ENCODE results near the gene HNRNPDL.
"Not testable (repeated sequence)": the region's sequence is repeated elsewhere in the genome, so short reads cannot be mapped to it uniquely, and the experiment has no call there.

Gene HNRNPDL

GRCh38 chr4:82397527-82397926 lies 32.7 kb downstream of the HNRNPDL start:
- Histone ChIP-seq H3K36me3 (ENCODE audit: control insufficient read depth in 5 of 5, insufficient read depth in 5 of 5, low read length in 5 of 5) (no peaks in the 10 kb centered on the region), H3K27me3 (ENCODE audit: control insufficient read depth in 5 of 5, insufficient read depth in 4 of 5, low read length in 5 of 5) (no peaks in the 10 kb centered on the region), H3K4me3 (ENCODE audit: low read depth in 1 of 5, low read length in 5 of 5) (no peak overlapping the region), H3K9ac (ENCODE audit: low read length in 5 of 5) (no peak overlapping the region), H3K4me1 (ENCODE audit: control insufficient read depth in 5 of 5, insufficient read depth in 5 of 5, low read length in 5 of 5) (no peaks in the 10 kb centered on the region), H3K9me3 (ENCODE audit: control insufficient read depth in 5 of 5, low read length in 5 of 5) (no peaks in the 10 kb centered on the region), H3K27ac (ENCODE audit: low read depth, low read length) (no peak overlapping the region)

- Histone ChIP-seq H3K4me1 (ENCODE audit: control insufficient read depth in 5 of 5, insufficient read depth in 5 of 5, low read length in 5 of 5) (no peaks in the 10 kb centered on the region), H3K27ac (ENCODE audit: low read depth, low read length) (no peak overlapping the region), H3K36me3 (ENCODE audit: control insufficient read depth in 5 of 5, insufficient read depth in 5 of 5, low read length in 5 of 5) (no peaks in the 10 kb centered on the region), H3K4me3 (ENCODE audit: low read depth in 1 of 5, low read length in 5 of 5) (no peak overlapping the region), H3K27me3 (ENCODE audit: control insufficient read depth in 5 of 5, insufficient read depth in 4 of 5, low read length in 5 of 5) (no peaks in the 10 kb centered on the region), H3K9me3 (ENCODE audit: control insufficient read depth in 5 of 5, low read length in 5 of 5) (no peaks in the 10 kb centered on the region), H3K9ac (ENCODE audit: low read length in 5 of 5) (no peak overlapping the region)
Observed at GRCh38 chr4:82394896-82395295, 35.4 kb downstream of the HNRNPDL start.

- not testable (repeated sequence) for H3K36me3 ChIP-seq (ENCODE audit: control insufficient read depth in 5 of 5, insufficient read depth in 5 of 5, low read length in 5 of 5); H3K27ac ChIP-seq (ENCODE audit: low read depth, low read length); H3K27me3 ChIP-seq (ENCODE audit: control insufficient read depth in 5 of 5, insufficient read depth in 4 of 5, low read length in 5 of 5); H3K4me3 ChIP-seq (ENCODE audit: low read depth in 1 of 5, low read length in 5 of 5); H3K9me3 ChIP-seq (ENCODE audit: control insufficient read depth in 5 of 5, low read length in 5 of 5); H3K9ac ChIP-seq (ENCODE audit: low read length in 5 of 5); H3K4me1 ChIP-seq (ENCODE audit: control insufficient read depth in 5 of 5, insufficient read depth in 5 of 5, low read length in 5 of 5)
Observed at GRCh38 chr4:82390061-82390460, 40.2 kb downstream of the HNRNPDL start.

GRCh38 chr4:82388405-82388804 lies 41.9 kb downstream of the HNRNPDL start:
- Histone ChIP-seq H3K27ac (ENCODE audit: low read depth, low read length) (no peak overlapping the region), H3K9ac (ENCODE audit: low read length in 5 of 5) (no peak overlapping the region)

GRCh38 chr4:82386312-82386711 lies 44.0 kb downstream of the HNRNPDL start:
- H3K27me3 ChIP-seq (ENCODE audit: control insufficient read depth in 5 of 5, insufficient read depth in 4 of 5, low read length in 5 of 5); H3K36me3 ChIP-seq (ENCODE audit: control insufficient read depth in 5 of 5, insufficient read depth in 5 of 5, low read length in 5 of 5); H3K4me1 ChIP-seq (ENCODE audit: control insufficient read depth in 5 of 5, insufficient read depth in 5 of 5, low read length in 5 of 5); H3K27ac ChIP-seq (ENCODE audit: low read depth, low read length); H3K4me3 ChIP-seq (ENCODE audit: low read depth in 1 of 5, low read length in 5 of 5); H3K9ac ChIP-seq (ENCODE audit: low read length in 5 of 5); H3K9me3 ChIP-seq (ENCODE audit: control insufficient read depth in 5 of 5, low read length in 5 of 5): not testable (repeated sequence)

More at GRCh38 chr4:82388405-82388804, 41.9 kb downstream of the HNRNPDL start:
- Histone ChIP-seq H3K4me1 (ENCODE audit: control insufficient read depth in 5 of 5, insufficient read depth in 5 of 5, low read length in 5 of 5) (no peaks in the 10 kb centered on the region), H3K27me3 (ENCODE audit: control insufficient read depth in 5 of 5, insufficient read depth in 4 of 5, low read length in 5 of 5) (no peaks in the 10 kb centered on the region), H3K4me3 (ENCODE audit: low read depth in 1 of 5, low read length in 5 of 5) (no peak overlapping the region), H3K36me3 (ENCODE audit: control insufficient read depth in 5 of 5, insufficient read depth in 5 of 5, low read length in 5 of 5) (peaks cover 0 to 3% (median 0%) of the 10 kb centered on the region in 5 donors), H3K9me3 (ENCODE audit: control insufficient read depth in 5 of 5, low read length in 5 of 5) (no peaks in the 10 kb centered on the region)

GRCh38 chr4:82382751-82383150 lies 47.5 kb downstream of the HNRNPDL start:
- no peaks in the 10 kb centered on the region for H3K9me3 ChIP-seq (ENCODE audit: control insufficient read depth in 5 of 5, low read length in 5 of 5)
- H3K4me1 ChIP-seq (ENCODE audit: control insufficient read depth in 5 of 5, insufficient read depth in 5 of 5, low read length in 5 of 5): no peaks in the 10 kb centered on the region
- no peak overlapping the region for H3K9ac ChIP-seq (ENCODE audit: low read length in 5 of 5)
- H3K36me3 ChIP-seq (ENCODE audit: control insufficient read depth in 5 of 5, insufficient read depth in 5 of 5, low read length in 5 of 5): peaks cover 0 to 7% (median 0%) of the 10 kb centered on the region in 5 donors
- no peaks in the 10 kb centered on the region for H3K27me3 ChIP-seq (ENCODE audit: control insufficient read depth in 5 of 5, insufficient read depth in 4 of 5, low read length in 5 of 5)
- H3K27ac ChIP-seq (ENCODE audit: low read depth, low read length): no peak overlapping the region
- H3K4me3 ChIP-seq (ENCODE audit: low read depth in 1 of 5, low read length in 5 of 5): no peak overlapping the region

GRCh38 chr4:82381661-82382296 lies 48.5 kb downstream of the HNRNPDL start:
- no peak overlapping the region for H3K27ac ChIP-seq (ENCODE audit: low read depth, low read length)
- H3K4me3 ChIP-seq (ENCODE audit: low read depth in 1 of 5, low read length in 5 of 5): no peak overlapping the region

GRCh38 chr4:82381235-82381634 lies 49.0 kb downstream of the HNRNPDL start:
- Histone ChIP-seq H3K9me3 (ENCODE audit: control insufficient read depth in 5 of 5, low read length in 5 of 5) (no peaks in the 10 kb centered on the region), H3K36me3 (ENCODE audit: control insufficient read depth in 5 of 5, insufficient read depth in 5 of 5, low read length in 5 of 5) (peaks cover 0 to 7% (median 0%) of the 10 kb centered on the region in 5 donors), H3K27ac (ENCODE audit: low read depth, low read length) (no peak overlapping the region), H3K4me1 (ENCODE audit: control insufficient read depth in 5 of 5, insufficient read depth in 5 of 5, low read length in 5 of 5) (peaks cover 0 to 2% (median under 1%) of the 10 kb centered on the region in 5 donors), H3K27me3 (ENCODE audit: control insufficient read depth in 5 of 5, insufficient read depth in 4 of 5, low read length in 5 of 5) (no peaks in the 10 kb centered on the region), H3K9ac (ENCODE audit: low read length in 5 of 5) (no peak overlapping the region), H3K4me3 (ENCODE audit: low read depth in 1 of 5, low read length in 5 of 5) (no peak overlapping the region)

More at GRCh38 chr4:82381661-82382296, 48.5 kb downstream of the HNRNPDL start:
- no peaks in the 10 kb centered on the region for H3K27me3 ChIP-seq (ENCODE audit: control insufficient read depth in 5 of 5, insufficient read depth in 4 of 5, low read length in 5 of 5)
- peaks cover 0 to 7% (median 0%) of the 10 kb centered on the region in 5 donors for H3K36me3 ChIP-seq (ENCODE audit: control insufficient read depth in 5 of 5, insufficient read depth in 5 of 5, low read length in 5 of 5)
- no peaks in the 10 kb centered on the region for H3K9me3 ChIP-seq (ENCODE audit: control insufficient read depth in 5 of 5, low read length in 5 of 5)
- H3K4me1 ChIP-seq (ENCODE audit: control insufficient read depth in 5 of 5, insufficient read depth in 5 of 5, low read length in 5 of 5): no peaks in the 10 kb centered on the region
- H3K9ac ChIP-seq (ENCODE audit: low read length in 5 of 5): no peak overlapping the region

GRCh38 chr4:82380831-82381230 lies 49.4 kb downstream of the HNRNPDL start:
- H3K4me1 ChIP-seq (ENCODE audit: control insufficient read depth in 5 of 5, insufficient read depth in 5 of 5, low read length in 5 of 5): peaks cover 0 to 6% (median 4%) of the 10 kb centered on the region in 5 donors
- no peak overlapping the region for H3K9ac ChIP-seq (ENCODE audit: low read length in 5 of 5)
- no peaks in the 10 kb centered on the region for H3K9me3 ChIP-seq (ENCODE audit: control insufficient read depth in 5 of 5, low read length in 5 of 5)
- H3K36me3 ChIP-seq (ENCODE audit: control insufficient read depth in 5 of 5, insufficient read depth in 5 of 5, low read length in 5 of 5): peaks cover 0 to 7% (median 0%) of the 10 kb centered on the region in 5 donors
- H3K27ac ChIP-seq (ENCODE audit: low read depth, low read length): no peak overlapping the region
- no peaks in the 10 kb centered on the region for H3K27me3 ChIP-seq (ENCODE audit: control insufficient read depth in 5 of 5, insufficient read depth in 4 of 5, low read length in 5 of 5)
- H3K4me3 ChIP-seq (ENCODE audit: low read depth in 1 of 5, low read length in 5 of 5): no peak overlapping the region

GRCh38 chr4:82380344-82380743 lies 49.9 kb downstream of the HNRNPDL start:
- peaks cover 0 to 7% (median 0%) of the 10 kb centered on the region in 5 donors for H3K36me3 ChIP-seq (ENCODE audit: control insufficient read depth in 5 of 5, insufficient read depth in 5 of 5, low read length in 5 of 5)
- no peak overlapping the region for H3K9ac ChIP-seq (ENCODE audit: low read length in 5 of 5)
- no peak overlapping the region for H3K27ac ChIP-seq (ENCODE audit: low read depth, low read length)
- H3K27me3 ChIP-seq (ENCODE audit: control insufficient read depth in 5 of 5, insufficient read depth in 4 of 5, low read length in 5 of 5): no peaks in the 10 kb centered on the region
- H3K4me3 ChIP-seq (ENCODE audit: low read depth in 1 of 5, low read length in 5 of 5): no peak overlapping the region
- H3K4me1 ChIP-seq (ENCODE audit: control insufficient read depth in 5 of 5, insufficient read depth in 5 of 5, low read length in 5 of 5): peaks cover 0 to 11% (median 8%) of the 10 kb centered on the region in 5 donors
- H3K9me3 ChIP-seq (ENCODE audit: control insufficient read depth in 5 of 5, low read length in 5 of 5): no peaks in the 10 kb centered on the region

Measured in subcutaneous abdominal adipose tissue (tissue), 5 donors.